DMS 273 (cell line): Measurements from ENCODE around the gene SLC30A5.

Source experiments
- DNase-seq: peaks from one replicate; lab custom pipeline; 2025; ENCODE audit not compliant: unreplicated experiment; lab: John Stamatoyannopoulos, UW

SLC30A5 gene

DNA sequence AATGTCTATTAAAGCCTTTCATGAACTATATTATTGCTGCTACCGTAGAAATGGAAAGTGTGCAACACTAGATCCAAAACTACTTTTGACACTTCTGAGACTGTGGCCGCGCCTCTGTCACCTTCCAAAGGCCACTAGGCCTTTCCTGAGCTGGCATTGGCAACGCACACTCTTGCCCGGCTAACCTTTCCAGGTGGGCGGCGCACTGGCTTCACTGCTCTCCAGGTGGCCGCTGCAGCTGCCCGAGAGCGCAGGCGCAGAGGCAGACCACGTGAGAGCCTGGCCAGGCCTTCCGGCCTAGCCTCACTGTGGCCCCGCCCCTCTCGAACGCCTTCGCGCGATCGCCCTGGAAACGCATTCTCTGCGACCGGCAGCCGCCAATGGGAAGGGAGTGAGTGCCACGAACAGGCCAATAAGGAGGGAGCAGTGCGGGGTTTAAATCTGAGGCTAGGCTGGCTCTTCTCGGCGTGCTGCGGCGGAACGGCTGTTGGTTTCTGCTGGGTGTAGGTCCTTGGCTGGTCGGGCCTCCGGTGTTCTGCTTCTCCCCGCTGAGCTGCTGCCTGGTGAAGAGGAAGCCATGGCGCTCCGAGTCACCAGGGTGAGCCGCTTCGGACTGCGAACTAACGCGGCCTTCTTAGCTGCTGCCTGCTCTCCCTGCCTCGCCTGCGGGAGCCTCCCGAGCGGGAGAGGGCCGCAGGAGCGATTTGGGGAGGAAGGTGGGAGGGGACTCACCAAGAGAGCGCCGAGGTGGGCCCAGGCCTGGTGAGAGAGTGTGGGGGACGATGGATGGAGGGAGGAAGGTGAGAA, 73.1 kb downstream of the SLC30A5 start, which contains the start of gene CCNB1:
TSS of gene CCNB1 (plus strand) at position 465 of the 807 bp plus-strand sequence. CDS start at position 578, 113 bp downstream.
- DNase-seq = peak; percentile 99

DNA sequence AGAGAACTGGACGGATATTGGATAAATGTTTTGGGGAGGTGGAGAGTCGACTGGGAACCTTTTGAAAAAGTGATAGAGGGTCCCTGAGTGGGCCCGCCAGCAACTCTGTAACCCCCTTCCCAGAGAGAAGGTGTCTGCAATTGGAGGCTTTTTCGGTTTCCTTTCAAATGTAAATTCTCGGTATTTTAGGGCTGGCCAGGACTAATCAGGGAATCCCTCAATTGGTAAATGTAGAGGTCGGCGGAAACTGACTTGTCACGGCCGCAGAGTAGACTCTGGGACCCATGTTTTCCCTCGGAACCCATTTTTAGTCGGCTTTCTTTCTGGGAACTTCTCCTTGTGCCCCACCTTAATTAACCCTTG, 73.7 kb downstream of the SLC30A5 start:
- DNase-seq = peak; percentile 37

DNA sequence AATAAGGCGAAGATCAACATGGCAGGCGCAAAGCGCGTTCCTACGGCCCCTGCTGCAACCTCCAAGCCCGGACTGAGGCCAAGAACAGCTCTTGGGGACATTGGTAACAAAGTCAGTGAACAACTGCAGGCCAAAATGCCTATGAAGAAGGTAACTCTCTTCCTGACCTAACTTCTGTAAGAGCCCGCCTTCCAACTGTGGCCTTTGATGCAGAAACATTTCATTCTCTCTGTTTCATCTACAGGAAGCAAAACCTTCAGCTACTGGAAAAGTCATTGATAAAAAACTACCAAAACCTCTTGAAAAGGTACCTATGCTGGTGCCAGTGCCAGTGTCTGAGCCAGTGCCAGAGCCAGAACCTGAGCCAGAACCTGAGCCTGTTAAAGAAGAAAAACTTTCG, 74.1 kb downstream of the SLC30A5 start:
- DNase-seq = no peak

DNA sequence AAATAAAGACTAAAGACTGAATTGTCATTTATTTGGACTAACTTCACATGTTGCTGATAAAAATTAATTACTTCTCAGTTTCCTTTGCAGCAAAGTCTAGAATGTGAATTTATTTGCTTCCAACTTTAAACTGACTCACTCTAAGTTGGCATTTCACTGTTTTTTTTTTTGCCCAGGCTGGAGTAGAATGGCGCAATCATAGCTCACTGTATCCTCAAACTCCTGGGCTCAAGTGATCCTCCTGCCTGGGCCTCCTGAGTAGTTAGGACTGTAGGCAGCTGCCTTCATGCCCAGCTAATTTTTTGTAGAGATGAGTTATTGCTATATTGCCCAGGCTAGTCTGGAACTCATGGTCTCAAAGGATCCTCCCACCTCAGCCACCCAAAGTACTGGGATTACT, 76.7 kb downstream of the SLC30A5 start:
- DNase-seq = no peak

DNA sequence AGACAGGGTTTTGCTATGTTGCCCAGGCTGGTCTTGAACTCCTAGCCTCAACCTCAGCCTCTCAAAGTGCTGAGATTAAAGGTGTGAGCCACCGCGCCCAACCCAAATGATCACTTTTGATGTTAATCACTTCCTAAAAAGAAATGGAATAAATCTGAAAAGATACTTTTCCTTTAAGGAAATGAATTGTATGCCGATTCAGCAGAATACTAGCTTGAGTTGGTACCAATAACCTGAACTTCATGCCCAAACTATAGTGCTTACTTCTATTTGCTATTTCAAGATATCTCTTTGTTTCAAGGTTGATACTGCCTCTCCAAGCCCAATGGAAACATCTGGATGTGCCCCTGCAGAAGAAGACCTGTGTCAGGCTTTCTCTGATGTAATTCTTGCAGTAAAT, 77.2 kb downstream of the SLC30A5 start:
- no peak for DNase-seq
